Measurements from ENCODE around the gene SMIM21.

Gene SMIM21

GRCh38 chr18:75422341-75422910 lies 5.1 kb downstream of the SMIM21 start:
- DNase-seq (ENCODE audit: low spot score): no peak

GRCh38 chr18:75421656-75422055 lies 5.8 kb downstream of the SMIM21 start:
- DNase-seq (ENCODE audit: low spot score): no peak

- no peak for DNase-seq (ENCODE audit: low spot score)
Measured at GRCh38 chr18:75418293-75419005, 9.1 kb downstream of the SMIM21 start.

GRCh38 chr18:75410611-75411010 lies 16.9 kb downstream of the SMIM21 start:
- no peak for DNase-seq (ENCODE audit: low spot score)

- DNase-seq (ENCODE audit: low spot score): no peak
Measured at GRCh38 chr18:75409806-75410205, 17.7 kb downstream of the SMIM21 start.

- DNase-seq (ENCODE audit: low spot score): peak; percentile 96
Measured at GRCh38 chr18:75408554-75409506, 18.7 kb downstream of the SMIM21 start.

GRCh38 chr18:75407468-75408437 lies 19.8 kb downstream of the SMIM21 start:
- no peak for DNase-seq (ENCODE audit: low spot score)

GRCh38 chr18:75406491-75407445 lies 20.7 kb downstream of the SMIM21 start:
- DNase-seq (ENCODE audit: low spot score): no peak

- DNase-seq (ENCODE audit: low spot score): no peak
Measured at GRCh38 chr18:75405351-75405750, 22.2 kb downstream of the SMIM21 start.

GRCh38 chr18:75400366-75400765 lies 27.1 kb downstream of the SMIM21 start:
- DNase-seq (ENCODE audit: low spot score): no peak

GRCh38 chr18:75395137-75395536 lies 32.4 kb downstream of the SMIM21 start:
- DNase-seq (ENCODE audit: low spot score): no peak

GRCh38 chr18:75393721-75394120 lies 33.8 kb downstream of the SMIM21 start:
- no peak for DNase-seq (ENCODE audit: low spot score)

- no peak for DNase-seq (ENCODE audit: low spot score)
Measured at GRCh38 chr18:75392226-75392578, 35.3 kb downstream of the SMIM21 start.

- DNase-seq (ENCODE audit: low spot score): no peak
Measured at GRCh38 chr18:75391279-75392225, 36.0 kb downstream of the SMIM21 start.

- no peak for DNase-seq (ENCODE audit: low spot score)
Measured at GRCh38 chr18:75390854-75391253, 36.6 kb downstream of the SMIM21 start.

GRCh38 chr18:75384144-75384543 lies 43.4 kb downstream of the SMIM21 start:
- DNase-seq (ENCODE audit: low spot score): no peak

- DNase-seq (ENCODE audit: low spot score): no peak
Measured at GRCh38 chr18:75378376-75379315, 48.9 kb downstream of the SMIM21 start.

GRCh38 chr18:75377926-75378325 lies 49.6 kb downstream of the SMIM21 start:
- no peak for DNase-seq (ENCODE audit: low spot score)

Measured in RKO (cell line).